Left colon (tissue), 2 donors: ENCODE data around the gene CABP5. TPM values are rescaled to one million over a fixed set of nuclear protein-coding genes. Genes with fewer than 3 reads are reported as not detected.

Experiments used
- total RNA-seq, 2 donors: library from RNA; stranded (reverse); fragmentation: NEBNext Ultra II Directional; extraction: Animal tissue kit (Norgen Biotek cat#: 25700); gene quantifications; one replicate each; pipeline ENCODE4 v1.2.1, GENCODE V29; 2021
- donor health status: DM: no; HTN: no; CAD: no.
- donor health status: DM: yes; HTN: yes; CAD: no.

Gene CABP5
- total RNA-seq, 2 donors from 2014 or later: not detected

Other genes with a start within 250 kb of the CABP5 start
- not detected for gene TPRX1, start 239.5 kb downstream of the CABP5 start, total RNA-seq
- not detected for gene CRX, start 222.1 kb downstream of the CABP5 start, total RNA-seq
- gene TPRX2, start 184.8 kb downstream of the CABP5 start, total RNA-seq: not detected
- gene SULT2A1, start 157.8 kb downstream of the CABP5 start, total RNA-seq: under 1 TPM in 1 of 2 donors, not detected in 1; 0.67 TPM
- not detected for gene BSPH1, start 51.9 kb downstream of the CABP5 start, total RNA-seq
- not detected for gene ELSPBP1, start 49.4 kb downstream of the CABP5 start, total RNA-seq
- gene PLA2G4C, start 66.7 kb upstream of the CABP5 start, total RNA-seq: 1 to 10 TPM in 1 of 2 donors, under 1 TPM in 1; 0.58 to 9.3 TPM
- gene LIG1, start 126.3 kb upstream of the CABP5 start, total RNA-seq: 10 to 100 TPM; 18.1 to 29.5 TPM
- gene ZSWIM9, start 126.6 kb upstream of the CABP5 start, total RNA-seq: 1 to 10 TPM; 5.8 to 7.1 TPM
- gene CARD8, start 211.8 kb upstream of the CABP5 start, total RNA-seq: 10 to 100 TPM; 15.3 to 23.4 TPM
- gene ZNF114, start 226.0 kb upstream of the CABP5 start, total RNA-seq: under 1 TPM in 1 of 2 donors, not detected in 1; 0.34 TPM